Hematopoietic multipotent progenitor cell treated with erythropoietin and hydrocortisone succinate and interleukin-3 and kit ligand, for 17 days (in vitro differentiated cells): ENCODE data around the gene CCDC93.
"Not testable (repeated sequence)": the region's sequence is repeated elsewhere in the genome, so short reads cannot be mapped to it uniquely, and the experiment has no call there.

Experiments used
- DNase-seq: peaks from one replicate; pipeline ENCODE4 v3.0.0-alpha.2; 2015; ENCODE audit warnings: low spot score

Gene CCDC93

GRCh38 chr2:117956036-117956796, 57.7 kb downstream of the CCDC93 start:
- DNase-seq = no peak

- peak; percentile 53 for DNase-seq
Measured at GRCh38 chr2:117953231-117953630, 60.6 kb downstream of the CCDC93 start.

DNA sequence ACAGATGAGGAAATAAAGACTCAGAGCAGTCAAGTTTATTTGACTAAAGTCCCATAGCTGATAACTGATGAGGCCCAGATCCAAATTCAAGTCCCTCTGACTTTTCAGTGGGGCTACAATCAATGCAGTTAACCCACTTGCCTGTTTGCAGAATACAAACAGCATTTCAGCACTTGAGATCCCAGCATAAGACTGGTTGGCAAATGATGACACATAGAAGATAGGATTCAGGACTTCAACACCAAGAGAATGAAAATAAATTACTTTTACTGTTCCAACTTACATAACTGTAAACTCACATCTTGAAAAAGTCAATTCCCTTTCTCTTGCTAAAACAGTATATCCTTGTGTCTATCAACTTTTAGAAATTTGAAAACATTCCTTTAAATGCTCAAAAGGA, 61.2 kb downstream of the CCDC93 start:
- DNase-seq = peak; percentile 45

DNA sequence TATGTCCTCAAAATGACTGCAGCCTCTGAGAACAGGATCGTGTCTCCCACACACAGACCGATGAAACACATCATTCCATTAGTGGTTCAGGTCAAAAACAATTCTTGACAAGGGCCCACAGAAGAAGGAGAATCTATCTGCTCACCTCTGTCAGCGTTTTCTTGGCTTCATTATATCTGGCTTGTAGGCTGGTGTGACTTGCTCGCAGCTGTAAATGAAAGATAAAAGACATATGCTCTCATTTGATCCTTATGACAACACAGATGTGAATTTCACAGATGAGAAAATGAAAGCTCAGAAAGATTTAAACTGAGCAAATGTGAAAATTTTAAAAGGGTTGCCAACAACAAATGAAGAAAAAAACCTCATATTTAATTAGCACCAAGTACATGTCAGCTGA, 61.6 kb downstream of the CCDC93 start:
- peak; percentile 67 for DNase-seq

- peak; percentile 42 for DNase-seq
Measured at GRCh38 chr2:117949806-117950205, 64.1 kb downstream of the CCDC93 start.

DNA sequence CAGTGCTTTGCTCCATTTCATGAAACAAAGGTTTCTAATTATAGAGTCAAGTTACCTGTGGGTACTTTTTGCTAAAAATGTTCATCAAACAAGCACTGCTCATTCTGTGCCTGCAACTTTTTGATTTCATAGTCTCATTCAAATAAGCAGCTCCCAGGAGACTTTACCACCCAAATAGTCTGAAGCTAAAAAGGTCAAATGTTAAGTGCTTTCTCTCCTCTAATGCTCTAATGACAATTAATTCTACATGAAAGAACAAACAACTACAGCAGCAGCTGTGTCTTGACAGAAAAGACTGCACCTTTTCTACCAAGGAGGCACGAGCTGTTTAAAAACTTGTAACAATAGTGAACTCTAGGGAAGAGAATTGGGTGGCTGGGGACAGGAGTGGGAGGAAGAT, 65.3 kb downstream of the CCDC93 start:
- DNase-seq = no peak

- no peak for DNase-seq
Measured at GRCh38 chr2:117945296-117945695, 68.6 kb downstream of the CCDC93 start.

- no peak for DNase-seq
Measured at GRCh38 chr2:117944816-117945215, 69.1 kb downstream of the CCDC93 start.

DNA sequence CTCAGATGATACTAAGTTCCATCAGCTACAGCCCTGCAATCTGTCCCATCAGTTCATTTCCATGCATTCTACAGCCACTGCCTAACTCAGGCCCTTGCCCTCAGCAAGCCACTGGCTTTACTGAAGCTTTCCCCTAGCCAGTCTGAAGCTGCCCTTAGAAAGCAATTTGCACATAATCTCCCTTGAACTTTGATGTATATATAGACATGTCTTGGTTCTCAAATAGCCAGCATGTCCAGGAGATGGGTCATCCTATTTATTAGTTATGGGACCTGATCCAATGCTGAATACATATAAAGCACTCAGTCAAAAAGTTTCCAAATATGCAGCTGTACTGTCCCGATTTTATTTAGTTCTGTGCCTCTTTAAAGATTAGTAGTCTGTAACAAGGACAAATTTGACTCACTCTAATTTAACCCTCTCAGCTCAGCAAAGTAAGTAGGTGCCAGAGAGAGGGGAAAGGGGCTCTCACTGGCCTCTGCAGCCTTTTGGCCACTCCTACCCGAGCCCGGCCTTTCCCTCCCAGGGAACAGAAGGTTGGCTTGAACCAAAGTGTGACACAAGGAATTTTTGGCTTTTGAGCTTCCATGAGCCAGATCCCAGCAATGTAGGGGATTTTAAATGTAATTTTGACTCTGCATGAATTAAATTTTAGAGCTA, 70.7 kb downstream of the CCDC93 start:
- no peak for DNase-seq

DNA sequence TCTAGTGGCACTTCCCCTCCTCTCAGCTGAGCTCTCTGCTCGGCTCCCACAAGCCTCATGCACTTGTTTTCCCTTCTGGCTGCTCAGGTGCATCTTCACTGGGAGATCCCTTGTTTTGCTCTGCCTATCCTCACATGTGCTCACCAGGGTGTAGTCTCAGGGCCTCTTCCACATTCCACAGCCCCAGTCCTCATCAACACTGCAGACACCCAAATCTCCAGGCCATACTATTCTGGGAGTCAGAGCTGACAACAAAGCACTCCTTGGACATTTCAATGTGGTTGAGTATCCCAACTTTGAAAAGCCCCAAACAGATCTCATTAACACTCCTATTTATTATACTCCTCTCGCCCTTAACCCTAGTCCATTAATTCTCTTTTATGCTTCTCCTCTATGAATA, 71.3 kb downstream of the CCDC93 start:
- no peak for DNase-seq

- no peak for DNase-seq
Measured at GRCh38 chr2:117941693-117942092, 72.2 kb downstream of the CCDC93 start.

DNA sequence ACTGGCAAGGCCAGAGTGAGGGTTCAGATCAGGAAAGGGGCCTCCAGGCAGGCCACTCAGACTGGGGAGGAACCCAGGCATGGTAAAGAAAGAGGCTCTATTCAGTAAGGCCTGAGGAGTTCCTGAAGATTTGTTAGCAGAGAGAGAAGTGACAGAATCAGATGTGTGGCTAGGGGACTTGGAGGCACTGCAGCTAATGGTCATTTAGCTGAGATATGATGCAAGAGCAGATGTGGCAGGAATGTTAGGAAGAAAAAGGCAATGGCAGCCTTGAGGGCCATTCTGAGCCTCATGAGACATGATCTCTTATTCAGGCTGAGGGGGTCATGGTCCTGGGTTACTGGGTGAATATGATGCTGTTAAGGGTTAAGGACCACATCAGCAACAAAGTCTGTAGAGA, 73.4 kb downstream of the CCDC93 start:
- DNase-seq = no peak

DNA sequence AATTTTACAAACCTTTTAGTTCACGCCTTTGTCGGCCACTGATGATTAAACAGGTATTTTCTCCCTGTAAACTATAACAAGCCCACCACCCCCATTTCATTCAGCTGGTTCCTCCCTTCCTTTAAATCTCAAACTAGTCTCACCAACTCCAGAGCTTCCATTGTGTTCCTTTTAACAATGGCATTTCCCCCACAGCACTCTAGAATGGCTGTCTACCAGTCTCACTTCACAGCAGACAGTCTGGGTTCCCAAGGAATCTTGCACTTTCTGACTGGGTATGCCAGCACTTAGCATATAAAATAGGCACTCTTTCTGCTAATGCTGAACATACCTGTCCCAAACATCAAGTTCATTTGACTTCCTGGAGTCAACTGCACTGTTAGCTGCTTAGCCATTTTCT, 75.3 kb downstream of the CCDC93 start:
- no peak for DNase-seq

GRCh38 chr2:117936871-117937428, 76.9 kb downstream of the CCDC93 start:
- DNase-seq = no peak

DNA sequence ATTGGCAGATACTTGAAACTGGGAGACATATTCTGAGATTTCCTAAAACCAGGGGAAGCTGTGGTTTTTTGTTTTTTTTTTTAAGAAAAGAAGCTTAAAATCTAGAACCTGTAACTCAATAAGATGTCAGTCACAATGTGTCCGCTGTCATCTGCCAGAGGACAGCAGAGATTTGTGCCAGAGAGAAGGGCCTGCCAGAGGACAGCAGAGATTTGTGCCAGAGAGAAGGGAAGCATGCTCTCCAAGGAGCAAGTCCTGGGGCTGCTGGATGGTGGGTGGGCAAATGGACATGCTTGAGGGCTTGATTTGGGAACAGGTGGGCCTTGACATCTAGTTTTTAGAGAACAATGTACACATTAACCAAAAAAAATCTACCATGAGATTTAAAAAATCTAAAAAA, 77.9 kb downstream of the CCDC93 start:
- no peak for DNase-seq

- DNase-seq = no peak
Measured at GRCh38 chr2:117935456-117935855, 78.4 kb downstream of the CCDC93 start.

- no peak for DNase-seq
Measured at GRCh38 chr2:117933884-117934354, 80.0 kb downstream of the CCDC93 start.

- no peak for DNase-seq
Measured at GRCh38 chr2:117931978-117932377, 81.9 kb downstream of the CCDC93 start.

DNA sequence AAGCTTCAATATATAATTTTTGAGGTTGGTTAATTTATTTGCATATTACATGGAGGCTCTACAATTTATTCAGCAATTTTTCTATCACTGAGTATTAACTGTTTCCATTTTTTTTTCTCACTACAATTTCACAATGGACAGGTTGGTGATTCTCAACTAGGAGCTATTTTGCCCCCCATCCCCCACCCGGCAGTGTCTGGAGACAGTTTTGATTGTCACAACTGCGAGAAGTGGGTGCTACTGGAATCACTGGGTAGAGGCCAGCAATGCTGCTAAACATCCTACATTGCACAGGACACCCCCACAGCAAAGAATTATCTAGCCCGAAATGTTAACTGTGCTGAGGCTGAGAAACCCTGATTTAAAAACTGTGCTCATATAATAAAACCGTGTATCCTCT, 82.6 kb downstream of the CCDC93 start:
- no peak for DNase-seq

DNA sequence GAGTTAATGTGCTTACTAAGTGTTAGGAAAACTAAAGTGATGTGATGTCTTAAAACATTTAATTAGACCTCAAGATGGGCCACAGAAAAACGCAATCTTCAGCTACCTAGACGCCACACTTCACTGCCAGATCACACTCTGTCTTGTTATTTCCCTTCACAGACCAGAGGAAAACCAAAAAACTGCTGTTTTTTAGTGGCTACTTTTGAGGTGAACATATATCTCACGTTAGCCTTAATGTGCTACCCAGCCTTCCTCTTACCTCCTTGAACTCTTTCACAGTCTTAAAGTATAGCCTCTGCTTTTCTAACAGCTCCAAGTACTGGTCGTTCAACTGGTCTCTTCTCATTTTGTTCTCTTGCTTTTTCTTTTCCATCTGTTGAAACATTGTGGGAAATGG, 83.1 kb downstream of the CCDC93 start:
- DNase-seq = no peak

DNA sequence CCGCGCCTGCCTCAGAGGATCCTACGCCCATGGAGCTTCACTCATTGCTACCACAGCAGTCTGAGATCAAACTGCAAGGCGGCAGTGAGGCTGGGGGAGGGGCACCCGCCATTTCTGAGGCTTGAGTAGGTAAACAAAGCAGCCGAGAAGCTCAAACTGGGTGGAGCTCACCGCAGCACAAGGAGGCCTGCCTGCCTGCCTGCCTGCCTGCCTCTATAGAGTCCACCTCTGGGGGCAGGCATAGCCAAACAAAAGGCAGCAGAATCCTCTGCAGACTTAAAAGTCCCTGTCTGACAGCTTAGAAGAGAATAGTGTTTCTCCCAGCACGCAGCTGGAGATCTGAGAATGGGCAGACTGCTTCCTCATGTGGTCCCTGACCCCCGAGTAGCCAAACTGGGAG, 90.4 kb downstream of the CCDC93 start:
- DNase-seq = not testable (repeated sequence)

GRCh38 chr2:117921520-117921919, 92.3 kb downstream of the CCDC93 start:
- DNase-seq = no peak

- DNase-seq = no peak
Measured at GRCh38 chr2:117918608-117919007, 95.3 kb downstream of the CCDC93 start.
